ENCODE measurements around the gene OTOS. TPM values are rescaled to one million over a fixed set of nuclear protein-coding genes. Genes with fewer than 3 reads are reported as not detected.

Gene OTOS
- total RNA-seq, 1 experiment from 2014 or later: not detected

- Histone ChIP-seq H3K4me1 (ENCODE audit: control insufficient read depth, insufficient read depth, low read length) (no peaks in the 10 kb centered on the region), H3K27me3 (ENCODE audit: control insufficient read depth, insufficient read depth, low read length) (no peaks in the 10 kb centered on the region), H3K27ac (ENCODE audit: low read length) (no peak overlapping the region), H3K36me3 (ENCODE audit: control insufficient read depth, insufficient read depth, low read length) (no peaks in the 10 kb centered on the region), H3K4me3 (ENCODE audit: low read depth in 2 of 2, low read length in 2 of 2) (no peak overlapping the region), H3K9me3 (ENCODE audit: control insufficient read depth, insufficient read depth, low read depth, low read length) (no peaks in the 10 kb centered on the region)
- ChIA-PET CTCF (no interaction called here), POLR2A (no interaction called here)
- ATAC-seq (no peak), DNase-seq (ENCODE audit: low read depth, low spot score) (no peak)
- intact Hi-C loops (cut with micrococcal nuclease; ENCODE audit: unreplicated experiment): no loop called here
- TF ChIP-seq SIN3A (IDR thresholded peaks at IDR 0.05; ENCODE audit: borderline replicate concordance, insufficient read depth, low read depth, low read length): no peak
- no peak for TF ChIP-seq POLR2AphosphoS5 (IDR thresholded peaks at IDR 0.05; ENCODE audit: low read depth, low read length)
- TF ChIP-seq CTCF (IDR thresholded peaks at IDR 0.05): no peak
- TF ChIP-seq, protein P1, sequence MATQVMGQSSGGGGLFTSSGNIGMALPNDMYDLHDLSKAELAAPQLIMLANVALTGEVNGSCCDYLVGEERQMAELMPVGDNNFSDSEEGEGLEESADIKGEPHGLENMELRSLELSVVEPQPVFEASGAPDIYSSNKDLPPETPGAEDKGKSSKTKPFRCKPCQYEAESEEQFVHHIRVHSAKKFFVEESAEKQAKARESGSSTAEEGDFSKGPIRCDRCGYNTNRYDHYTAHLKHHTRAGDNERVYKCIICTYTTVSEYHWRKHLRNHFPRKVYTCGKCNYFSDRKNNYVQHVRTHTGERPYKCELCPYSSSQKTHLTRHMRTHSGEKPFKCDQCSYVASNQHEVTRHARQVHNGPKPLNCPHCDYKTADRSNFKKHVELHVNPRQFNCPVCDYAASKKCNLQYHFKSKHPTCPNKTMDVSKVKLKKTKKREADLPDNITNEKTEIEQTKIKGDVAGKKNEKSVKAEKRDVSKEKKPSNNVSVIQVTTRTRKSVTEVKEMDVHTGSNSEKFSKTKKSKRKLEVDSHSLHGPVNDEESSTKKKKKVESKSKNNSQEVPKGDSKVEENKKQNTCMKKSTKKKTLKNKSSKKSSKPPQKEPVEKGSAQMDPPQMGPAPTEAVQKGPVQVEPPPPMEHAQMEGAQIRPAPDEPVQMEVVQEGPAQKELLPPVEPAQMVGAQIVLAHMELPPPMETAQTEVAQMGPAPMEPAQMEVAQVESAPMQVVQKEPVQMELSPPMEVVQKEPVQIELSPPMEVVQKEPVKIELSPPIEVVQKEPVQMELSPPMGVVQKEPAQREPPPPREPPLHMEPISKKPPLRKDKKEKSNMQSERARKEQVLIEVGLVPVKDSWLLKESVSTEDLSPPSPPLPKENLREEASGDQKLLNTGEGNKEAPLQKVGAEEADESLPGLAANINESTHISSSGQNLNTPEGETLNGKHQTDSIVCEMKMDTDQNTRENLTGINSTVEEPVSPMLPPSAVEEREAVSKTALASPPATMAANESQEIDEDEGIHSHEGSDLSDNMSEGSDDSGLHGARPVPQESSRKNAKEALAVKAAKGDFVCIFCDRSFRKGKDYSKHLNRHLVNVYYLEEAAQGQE (IDR thresholded peaks at IDR 0.05; ENCODE audit: insufficient read depth in 1 of 2, low read depth in 2 of 2, low read length in 1 of 2): no peak
- TF ChIP-seq TCF7L2 (IDR thresholded peaks at IDR 0.05; ENCODE audit: low read depth, low read length): no peak
- no TSS peak for BruUV-seq (replicated peaks)
- in situ Hi-C loops (cut with HindIII; ENCODE audit: low pct_unique_long_range_greater_than_20kb, low sequenced_read_pairs): no loop called here
Observed at GRCh38 chr2:240165034-240165433, 24.6 kb upstream of the OTOS start.

GRCh38 chr2:240164586-240164985 is 24.1 kb upstream of the OTOS start:
- no TSS peak for BruUV-seq (replicated peaks)
- Histone ChIP-seq H3K9me3 (ENCODE audit: control insufficient read depth, insufficient read depth, low read depth, low read length) (no peaks in the 10 kb centered on the region), H3K27me3 (ENCODE audit: control insufficient read depth, insufficient read depth, low read length) (no peaks in the 10 kb centered on the region), H3K36me3 (ENCODE audit: control insufficient read depth, insufficient read depth, low read length) (no peaks in the 10 kb centered on the region), H3K27ac (ENCODE audit: low read length) (no peak overlapping the region), H3K4me1 (ENCODE audit: control insufficient read depth, insufficient read depth, low read length) (no peaks in the 10 kb centered on the region), H3K4me3 (ENCODE audit: low read depth in 2 of 2, low read length in 2 of 2) (no peak overlapping the region)
- TF ChIP-seq TCF7L2 (IDR thresholded peaks at IDR 0.05; ENCODE audit: low read depth, low read length): no peak
- TF ChIP-seq, protein P1 (IDR thresholded peaks at IDR 0.05; ENCODE audit: insufficient read depth in 1 of 2, low read depth in 2 of 2, low read length in 1 of 2): no peak
- no peak for TF ChIP-seq POLR2AphosphoS5 (IDR thresholded peaks at IDR 0.05; ENCODE audit: low read depth, low read length)
- TF ChIP-seq SIN3A (IDR thresholded peaks at IDR 0.05; ENCODE audit: borderline replicate concordance, insufficient read depth, low read depth, low read length): no peak
- TF ChIP-seq CTCF (IDR thresholded peaks at IDR 0.05): no peak
- ChIA-PET POLR2A (no interaction called here), CTCF (no interaction called here)
- intact Hi-C loops (cut with micrococcal nuclease; ENCODE audit: unreplicated experiment) (no loop called here), in situ Hi-C loops (cut with HindIII; ENCODE audit: low pct_unique_long_range_greater_than_20kb, low sequenced_read_pairs) (no loop called here)
- no peak for DNase-seq (ENCODE audit: low read depth, low spot score)
- no peak for ATAC-seq
